HG02763 (cell line): ENCODE data around the gene SETD2.
A peak's percentile ranks its signal among the peaks of the same experiment; 100 is the strongest.
"Not testable (repeated sequence)": the region's sequence is repeated elsewhere in the genome, so short reads cannot be mapped to it uniquely, and the experiment has no call there.

Source experiments
- ATAC-seq: cut with Tn5 transposase; IDR thresholded peaks from one replicate; pipeline ENCODE4 v1.9.1; 2021; ENCODE audit warnings: mild to moderate bottlenecking, moderate library complexity; ENCODE audit not compliant: unreplicated experiment

SETD2 gene

GRCh38 chr3:47156396-47156795, 7.5 kb downstream of the SETD2 start:
- no peak for ATAC-seq

GRCh38 chr3:47152578-47152977, 11.3 kb downstream of the SETD2 start:
- no peak for ATAC-seq

GRCh38 chr3:47151836-47152235, 12.1 kb downstream of the SETD2 start:
- no peak for ATAC-seq

- no peak for ATAC-seq
These were observed 14.5 kb downstream of the SETD2 start for GRCh38 chr3:47149339-47149933.

GRCh38 chr3:47145272-47145671, 18.6 kb downstream of the SETD2 start:
- ATAC-seq = no peak

- ATAC-seq = no peak
These were observed 20.8 kb downstream of the SETD2 start for GRCh38 chr3:47143068-47143467.

- ATAC-seq = not testable (repeated sequence)
These were observed 21.4 kb downstream of the SETD2 start for GRCh38 chr3:47142536-47142935.

GRCh38 chr3:47140973-47141461, 22.9 kb downstream of the SETD2 start:
- peak; percentile 88 for ATAC-seq

- not testable (repeated sequence) for ATAC-seq
These were observed 23.4 kb downstream of the SETD2 start for GRCh38 chr3:47140553-47140952.

GRCh38 chr3:47134311-47134710, 29.6 kb downstream of the SETD2 start:
- ATAC-seq = no peak

- no peak for ATAC-seq
These were observed 30.3 kb downstream of the SETD2 start for GRCh38 chr3:47133641-47134040.

- ATAC-seq = no peak
These were observed 33.4 kb downstream of the SETD2 start for GRCh38 chr3:47130557-47130956.

GRCh38 chr3:47128137-47128536, 35.8 kb downstream of the SETD2 start:
- no peak for ATAC-seq

GRCh38 chr3:47123857-47124256, 40.1 kb downstream of the SETD2 start:
- no peak for ATAC-seq

GRCh38 chr3:47121409-47121808, 42.5 kb downstream of the SETD2 start:
- ATAC-seq = no peak

- no peak for ATAC-seq
These were observed 43.8 kb downstream of the SETD2 start for GRCh38 chr3:47120138-47120537.

- ATAC-seq = not testable (repeated sequence)
These were observed 44.5 kb downstream of the SETD2 start for GRCh38 chr3:47119387-47119786.

- ATAC-seq = no peak
These were observed 46.0 kb downstream of the SETD2 start for GRCh38 chr3:47117807-47118364.

- not testable (repeated sequence) for ATAC-seq
These were observed 48.4 kb downstream of the SETD2 start for GRCh38 chr3:47115524-47115923.

GRCh38 chr3:47113669-47114365, 50.1 kb downstream of the SETD2 start:
- no peak for ATAC-seq

GRCh38 chr3:47112997-47113396, 50.9 kb downstream of the SETD2 start:
- no peak for ATAC-seq

- no peak for ATAC-seq
These were observed 54.5 kb downstream of the SETD2 start for GRCh38 chr3:47109393-47109792.
